ENCODE data around the gene H2BK1.

DNA sequence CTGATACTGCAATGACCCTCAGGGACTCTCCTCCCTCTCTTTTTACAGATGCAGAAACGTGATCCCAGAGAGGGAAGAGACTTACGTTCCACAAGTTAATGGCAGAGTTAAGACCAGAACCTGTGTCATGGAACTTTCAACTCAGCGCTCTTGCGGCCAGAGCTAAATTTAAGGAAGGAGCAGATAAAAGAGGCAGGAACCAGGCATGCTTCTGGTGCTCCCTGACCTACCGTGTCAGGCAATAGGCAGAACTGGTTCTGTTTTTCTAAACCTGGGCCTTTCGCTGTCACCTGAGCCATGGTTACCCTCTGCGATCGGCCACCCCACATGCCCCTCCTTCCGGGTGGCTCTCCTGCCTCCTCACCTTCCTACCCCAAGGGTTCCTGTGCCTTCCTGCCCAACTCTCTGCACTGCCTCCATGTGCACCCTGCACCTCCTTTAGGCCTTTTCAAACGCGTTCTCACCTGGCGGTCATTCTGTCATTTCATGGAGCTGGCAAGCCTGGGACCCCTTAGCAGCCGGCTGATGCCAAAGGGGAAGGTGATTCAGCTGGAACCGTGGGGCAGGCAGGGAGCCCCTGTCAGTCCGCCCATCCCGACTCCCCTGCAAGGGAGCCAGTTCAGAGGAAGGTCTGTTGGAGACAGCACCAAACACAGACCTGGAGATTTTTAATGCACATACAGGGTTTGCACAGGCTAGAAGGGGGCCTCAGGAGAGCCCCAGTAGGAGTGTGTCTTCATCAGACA, 35.1 kb downstream of the H2BK1 start:
- TF ChIP-seq EZH2phosphoT487 (IDR thresholded peaks at IDR 0.05; ENCODE audit: insufficient read depth, low read depth) (no peak), EZH2 (IDR thresholded peaks at IDR 0.05; ENCODE audit: insufficient read depth, poor library complexity, severe bottlenecking) (no peak)
